CD14-positive monocyte (primary cell): ENCODE measurements around the gene TMA16. TPM values are rescaled to one million over a fixed set of nuclear protein-coding genes. Genes with fewer than 3 reads are reported as not detected.

ENCODE experiments used
- DNase-seq, 3 donors: peaks; one replicate each; pipeline ENCODE4 v3.0.0-alpha.2; 2011 to 2022
- H2AFZ ChIP-seq: 2 replicates; pipeline ENCODE4 v1.6.0; 2012; ENCODE audit warnings: mild to moderate bottlenecking, low read depth, low read length, inconsistent platforms; ENCODE audit not compliant: insufficient read depth, poor library complexity, severe bottlenecking
- H3K27ac ChIP-seq, 2 donors: 1 replicate in 1 of 2; 2 replicates in 1 of 2; pipeline ENCODE4 v1.5.1; 2012 to 2013; ENCODE audit warnings: low read length in 2 of 2, control low read depth in 1 of 2, inconsistent platforms in 1 of 2, low read depth in 1 of 2, mild to moderate bottlenecking in 1 of 2
- H3K27me3 ChIP-seq, 2 donors: one replicate each; pipeline versions ENCODE4 v1.6.0 to v1.6.1; 2011 to 2013; ENCODE audit warnings: low read length in 2 of 2; ENCODE audit not compliant: control insufficient read depth in 2 of 2, insufficient read depth in 2 of 2
- H3K36me3 ChIP-seq, 2 donors: replicated peaks in 1 of 2; 1 replicate in 1 of 2; 2 replicates in 1 of 2; pipeline versions ENCODE4 v1.5.1 to v1.6.1; 2012 to 2013; ENCODE audit warnings: low read length in 2 of 2, control low read depth in 1 of 2, inconsistent platforms in 1 of 2, mild to moderate bottlenecking in 1 of 2; ENCODE audit not compliant: insufficient read depth in 2 of 2, control insufficient read depth in 1 of 2
- H3K4me1 ChIP-seq, 2 donors: 1 replicate in 1 of 2; 2 replicates in 1 of 2; pipeline versions ENCODE4 v1.5.1 to v1.6.1; 2012 to 2013; ENCODE audit warnings: low read length in 2 of 2, control low read depth in 1 of 2, inconsistent platforms in 1 of 2, mild to moderate bottlenecking in 1 of 2, moderate library complexity in 1 of 2; ENCODE audit not compliant: insufficient read depth in 2 of 2, control insufficient read depth in 1 of 2
- H3K4me2 ChIP-seq: replicated peaks from 2 replicates; pipeline ENCODE3; 2012; ENCODE audit warnings: low read length, moderate library complexity, mild to moderate bottlenecking; ENCODE audit not compliant: poor library complexity, severe bottlenecking; ENCODE audit errors: extremely low read depth
- H3K4me3 ChIP-seq, 3 experiments: fragments of 200-600 bp in 1 of 3; sonication (generic) in 1 of 3; replicated peaks in 1 of 3; 1 replicate in 2 of 3; 2 replicates in 1 of 3; pipeline ENCODE4 v1.5.1; 2011 to 2013; ENCODE audit warnings: low read length in 3 of 3, mild to moderate bottlenecking in 3 of 3, control low read depth in 2 of 3, low read depth in 2 of 3, inconsistent platforms in 1 of 3, moderate library complexity in 1 of 3
- H3K79me2 ChIP-seq: 2 replicates; pipeline ENCODE4 v1.6.0; 2012; ENCODE audit warnings: mild to moderate bottlenecking, control low read depth, inconsistent platforms, low read length, moderate library complexity; ENCODE audit not compliant: insufficient read depth
- H3K9ac ChIP-seq: 2 replicates; pipeline ENCODE4 v1.6.0; 2017; ENCODE audit warnings: low read length, mild to moderate bottlenecking; ENCODE audit not compliant: insufficient read depth, poor library complexity, severe bottlenecking
- H3K9me3 ChIP-seq, 2 donors: replicated peaks in 1 of 2; 1 replicate in 1 of 2; 2 replicates in 1 of 2; pipeline versions ENCODE4 v1.5.1 to v1.6.1; 2012 to 2013; ENCODE audit warnings: low read length in 2 of 2, control low read depth in 1 of 2; ENCODE audit not compliant: control insufficient read depth in 1 of 2, insufficient read depth in 1 of 2
- H4K20me1 ChIP-seq: 2 replicates; pipeline ENCODE4 v1.6.0; 2012; ENCODE audit warnings: mild to moderate bottlenecking, low read length, control low read depth, moderate library complexity; ENCODE audit not compliant: insufficient read depth
- H3K27ac Mint-ChIP-seq, 7 donors: one replicate each; pipeline ENCODE4 v1.8.0; 2020; ENCODE audit warnings: mild to moderate bottlenecking in 7 of 7, mixed read lengths in 7 of 7, moderate library complexity in 6 of 7, inconsistent platforms in 2 of 7
- H3K27me3 Mint-ChIP-seq, 3 donors: one replicate each; pipeline ENCODE4 v1.8.0; 2021 to 2022; ENCODE audit warnings: low read depth in 3 of 3, mild to moderate bottlenecking in 3 of 3, mixed read lengths in 3 of 3, moderate library complexity in 3 of 3, inconsistent platforms in 1 of 3
- H3K36me3 Mint-ChIP-seq, 2 donors: one replicate each; pipeline ENCODE4 v1.8.0; 2020; ENCODE audit warnings: mixed read lengths in 2 of 2, inconsistent platforms in 1 of 2, mild to moderate bottlenecking in 1 of 2
- H3K4me1 Mint-ChIP-seq: one replicate; pipeline ENCODE4 v1.8.0; 2020; ENCODE audit warnings: mild to moderate bottlenecking, mixed read lengths
- H3K4me3 Mint-ChIP-seq, 2 donors: one replicate each; pipeline ENCODE4 v1.8.0; 2020; ENCODE audit warnings: mild to moderate bottlenecking in 2 of 2, mixed read lengths in 2 of 2, moderate library complexity in 1 of 2
- H3K9me3 Mint-ChIP-seq, 7 donors: one replicate each; pipeline ENCODE4 v1.8.0; 2020 to 2022; ENCODE audit warnings: mixed read lengths in 7 of 7, mild to moderate bottlenecking in 6 of 7, moderate library complexity in 6 of 7, inconsistent platforms in 2 of 7
- WGBS: methylation state at CpG from one replicate; pipeline ENCODE4 v1.1.5; 2013; ENCODE audit warnings: missing lambda C conversion rate; ENCODE audit not compliant: insufficient coverage; 5-methylcytosine and 5-hydroxymethylcytosine counted together
- intact Hi-C, 2 donors: fragments of 100-400 bp; cut with micrococcal nuclease; formaldehyde crosslinking; loops; one replicate each; pipeline versions ENCODE4 v1.15.0 to v1.15.1; 2023
- polyA plus RNA-seq, 3 donors: library from polyadenylated mRNA; depleted of rRNA in 1 of 3; unstranded in 2 of 3; stranded (reverse) in 1 of 3; fragments of 300-500 nt in 2 of 3; fragments of >200 nt in 1 of 3; fragmentation: Illumina TruSeq in 2 of 3; gene quantifications; 1 replicate in 2 of 3; 2 replicates in 1 of 3; pipeline ENCODE4 v1.2.3, GENCODE V29; 2012 to 2021
- TF ChIP-seq, protein P1 (sequence below): fragments of 200-600 bp; IDR thresholded peaks from one replicate; pipeline ENCODE4 v1.8.0; 2022; ENCODE audit warnings: antibody characterized with exemption, mild to moderate bottlenecking

Gene TMA16
- polyA plus RNA-seq, 3 donors: 7.7 to 8.2 (median 8.2) TPM

DNA sequence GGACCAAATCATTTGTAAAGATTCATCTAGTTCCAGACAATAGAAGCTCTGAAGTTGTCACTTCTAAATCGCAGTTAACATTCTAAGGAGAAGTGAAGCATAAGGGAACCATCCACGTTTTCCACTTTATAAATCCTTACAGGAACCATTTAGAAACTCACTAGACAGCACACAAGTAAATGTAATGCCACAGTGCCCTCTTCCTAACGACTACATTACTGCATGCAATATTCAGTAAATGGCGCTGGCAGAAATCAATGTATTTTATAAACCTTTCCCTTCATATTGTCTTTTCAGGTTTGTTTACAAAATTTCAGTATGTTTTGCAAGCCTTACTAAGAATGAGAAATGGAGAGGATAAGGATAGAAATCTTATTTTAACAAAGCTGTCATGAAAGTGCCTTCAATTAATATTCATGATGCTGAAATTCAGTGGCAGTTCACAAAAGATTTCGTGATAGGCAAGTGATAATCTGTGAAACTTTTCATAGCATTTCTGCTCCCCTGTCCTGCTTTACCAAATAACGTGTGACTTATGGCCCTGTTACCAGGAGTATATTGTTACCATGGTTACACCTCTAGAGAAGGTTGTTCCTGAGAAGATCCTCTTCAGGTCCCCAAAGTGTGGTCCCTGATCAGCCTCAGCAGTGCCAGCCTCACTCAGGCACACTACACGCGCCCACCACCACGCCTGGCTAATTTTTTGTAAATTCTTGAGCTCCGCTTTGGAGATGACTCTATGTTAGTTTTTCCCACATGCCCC is 54.2 kb downstream of the TMA16 start:
- Histone ChIP-seq H3K9me3 (no peaks in the 10 kb centered on the region), H3K27me3 (no peaks in the 10 kb centered on the region), H2AFZ (no peak overlapping the region), H3K4me2 (no peak overlapping the region), H3K4me1 (peaks cover 3 to 18% of the 10 kb centered on the region in 2 donors), H3K79me2 (peaks cover 18% of the 10 kb centered on the region), H4K20me1 (peaks cover 100% of the 10 kb centered on the region), H3K4me3 (no peak overlapping the region), H3K36me3 (peaks cover 72 to 93% of the 10 kb centered on the region in 2 donors), H3K27ac (no peak overlapping the region), H3K9ac (no peak overlapping the region)
- Mint-ChIP-seq H3K4me3 (no peak overlapping the region), H3K4me1 (peaks cover 25% of the 10 kb centered on the region), H3K27ac (peak overlapping the region in 1 of 7 donors; percentile 30), H3K9me3 (no peaks in the 10 kb centered on the region), H3K27me3 (peaks cover 0 to 1% (median 0%) of the 10 kb centered on the region in 3 donors), H3K36me3 (peaks cover 52% of the 10 kb centered on the region in 2 donors)
- peak in 2 of 3 donors; percentile 22 to 26 for DNase-seq
- TF ChIP-seq, protein P1, sequence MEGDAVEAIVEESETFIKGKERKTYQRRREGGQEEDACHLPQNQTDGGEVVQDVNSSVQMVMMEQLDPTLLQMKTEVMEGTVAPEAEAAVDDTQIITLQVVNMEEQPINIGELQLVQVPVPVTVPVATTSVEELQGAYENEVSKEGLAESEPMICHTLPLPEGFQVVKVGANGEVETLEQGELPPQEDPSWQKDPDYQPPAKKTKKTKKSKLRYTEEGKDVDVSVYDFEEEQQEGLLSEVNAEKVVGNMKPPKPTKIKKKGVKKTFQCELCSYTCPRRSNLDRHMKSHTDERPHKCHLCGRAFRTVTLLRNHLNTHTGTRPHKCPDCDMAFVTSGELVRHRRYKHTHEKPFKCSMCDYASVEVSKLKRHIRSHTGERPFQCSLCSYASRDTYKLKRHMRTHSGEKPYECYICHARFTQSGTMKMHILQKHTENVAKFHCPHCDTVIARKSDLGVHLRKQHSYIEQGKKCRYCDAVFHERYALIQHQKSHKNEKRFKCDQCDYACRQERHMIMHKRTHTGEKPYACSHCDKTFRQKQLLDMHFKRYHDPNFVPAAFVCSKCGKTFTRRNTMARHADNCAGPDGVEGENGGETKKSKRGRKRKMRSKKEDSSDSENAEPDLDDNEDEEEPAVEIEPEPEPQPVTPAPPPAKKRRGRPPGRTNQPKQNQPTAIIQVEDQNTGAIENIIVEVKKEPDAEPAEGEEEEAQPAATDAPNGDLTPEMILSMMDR: peak; percentile 61
- WGBS: 8% methylated on average over 2 of the region's 10 CpGs
- intact Hi-C loops: loop anchor here (2.0 to 10.0 kb wide), 2 partner anchors 54 to 64 kb away; partner anchors contain the start of gene TMA16 (in 1 of the 2)

DNA sequence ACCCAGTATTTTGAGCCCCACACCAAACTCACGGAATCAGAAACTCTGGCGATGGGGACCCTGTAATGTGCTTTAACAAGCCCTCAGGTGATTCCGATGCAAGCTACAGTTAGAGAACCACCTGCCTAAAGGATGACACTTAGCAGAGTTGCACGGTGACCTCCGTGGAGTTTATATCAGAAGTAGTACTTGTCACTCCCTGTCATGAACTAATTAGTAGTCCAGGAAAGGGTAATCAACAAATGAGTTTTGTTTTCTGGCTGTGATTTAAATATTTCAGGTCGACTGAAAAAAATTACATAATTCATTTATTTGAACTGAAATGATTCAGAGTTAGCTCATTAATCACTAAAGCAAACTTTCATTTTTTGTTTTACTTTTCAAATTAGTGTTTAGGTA is 56.4 kb downstream of the TMA16 start:
- H3K4me2 ChIP-seq: no peak overlapping the region
- H3K4me3 ChIP-seq: no peak overlapping the region
- Mint-ChIP-seq H3K36me3 (peaks cover 63 to 73% of the 10 kb centered on the region in 2 donors), H3K27me3 (peaks cover 0 to 1% (median 0%) of the 10 kb centered on the region in 3 donors), H3K4me1 (peaks cover 36% of the 10 kb centered on the region), H3K4me3 (no peak overlapping the region), H3K27ac (peak overlapping the region in 1 of 7 donors; percentile 20), H3K9me3 (no peaks in the 10 kb centered on the region)
- TF ChIP-seq, protein P1: no peak
- peaks cover 37% of the 10 kb centered on the region for H3K79me2 ChIP-seq
- peaks cover 99% of the 10 kb centered on the region for H4K20me1 ChIP-seq
- no peaks in the 10 kb centered on the region for H3K9me3 ChIP-seq
- DNase-seq: no peak
- H3K9ac ChIP-seq: no peak overlapping the region
- intact Hi-C loops: loop anchor here in 1 of 2 donors (5.0 to 10.0 kb wide), 3 partner anchors 131 to 386 kb away; partner anchors contain the start of gene NAF1
- peaks cover 9 to 33% of the 10 kb centered on the region in 2 donors for H3K4me1 ChIP-seq
- 85% methylated on average over 3 of the region's 6 CpGs for WGBS
- H2AFZ ChIP-seq: no peak overlapping the region
- peaks cover 72 to 93% of the 10 kb centered on the region in 2 donors for H3K36me3 ChIP-seq
- H3K27ac ChIP-seq: no peak overlapping the region
- no peaks in the 10 kb centered on the region for H3K27me3 ChIP-seq
